ENCODE data around the gene CARD11. TPM values are rescaled to one million over a fixed set of nuclear protein-coding genes. Genes with fewer than 3 reads are reported as not detected.

The CARD11 gene
- total RNA-seq, 1 experiment from 2014 or later: 0.57 TPM

- peaks cover 4 to 13% of the 10 kb centered on the region in 2 experiments; a peak in 3 of 4 replicates for H3K4me1 ChIP-seq (ENCODE audit: control insufficient read depth in 1 of 2, insufficient read depth in 2 of 2, low read length in 2 of 2)
- H3K9me2 ChIP-seq (ENCODE audit: insufficient read depth): no peaks in the 10 kb centered on the region
- no peaks in the 10 kb centered on the region for H4K20me1 ChIP-seq (ENCODE audit: insufficient read depth)
- no peak overlapping the region for H3K27ac ChIP-seq (ENCODE audit: low read depth, low read length)
- peaks cover 22% of the 10 kb centered on the region for H3K27me3 ChIP-seq (ENCODE audit: insufficient read depth, low read length)
- no peaks in the 10 kb centered on the region for H3K36me3 ChIP-seq (ENCODE audit: control insufficient read depth in 1 of 2, insufficient read depth in 2 of 2, low read length in 2 of 2)
- ATAC-seq: no peak
- ChIA-PET POLR2A (no interaction called here), RAD21 (ENCODE audit: low non-redundant PET in 1 of 2, low total read pairs in 2 of 2, uncharacterized antibody in 2 of 2, unreplicated experiment in 2 of 2) (no interaction called here), CTCF (no interaction called here)
- no TSS peak for BruUV-seq (replicated peaks)
- intact Hi-C loops (cut with micrococcal nuclease): no loop called here
- no peak for DNase-seq (ENCODE audit: low read depth, low spot score)
- no peak for TF ChIP-seq REST (IDR thresholded peaks at IDR 0.05; ENCODE audit: low read depth)
- TF ChIP-seq ZFX (IDR thresholded peaks at IDR 0.05): no peak
- TF ChIP-seq SRF (IDR thresholded peaks at IDR 0.05; ENCODE audit: low read depth): no peak
- no peak for TF ChIP-seq SP1 (IDR thresholded peaks at IDR 0.05; ENCODE audit: low read depth)
- no peak for TF ChIP-seq FOSL1 (IDR thresholded peaks at IDR 0.05; ENCODE audit: low read depth)
- TF ChIP-seq SIN3A (IDR thresholded peaks at IDR 0.05; ENCODE audit: low read depth): no peak
- no peak for TF ChIP-seq CBX3 (IDR thresholded peaks at IDR 0.05; ENCODE audit: low read depth)
- no peak for TF ChIP-seq CTCF (IDR thresholded peaks at IDR 0.05 in 2 of 3, conservative IDR thresholded peaks at IDR 0.05 in 1 of 3; ENCODE audit: borderline replicate concordance in 1 of 3, insufficient read depth in 1 of 3, low read depth in 2 of 3, low read length in 2 of 3)
- no peak for TF ChIP-seq EGR1 (IDR thresholded peaks at IDR 0.05; ENCODE audit: low read depth)
- no peak for TF ChIP-seq YY1 (IDR thresholded peaks at IDR 0.05; ENCODE audit: extremely low read depth, insufficient replicate concordance, low read depth, low read length)
- TF ChIP-seq MAX (IDR thresholded peaks at IDR 0.05): no peak
- no peak for TF ChIP-seq ZBTB33 (IDR thresholded peaks at IDR 0.05; ENCODE audit: extremely low read depth, insufficient replicate concordance, low read length)
- no peak for TF ChIP-seq ATF3 (IDR thresholded peaks at IDR 0.05)
- TF ChIP-seq EZH2 (IDR thresholded peaks at IDR 0.05): no peak
- no peak for TF ChIP-seq POLR2A (IDR thresholded peaks at IDR 0.05; ENCODE audit: borderline replicate concordance, extremely low read depth, insufficient read depth, insufficient read length)
- no peak for TF ChIP-seq RAD21 (IDR thresholded peaks at IDR 0.05; ENCODE audit: low read depth)
- H3K79me2 ChIP-seq (ENCODE audit: insufficient read depth, low read length): no peaks in the 10 kb centered on the region
- H3K9me3 ChIP-seq (ENCODE audit: control insufficient read depth in 1 of 2, insufficient read depth in 1 of 2, low read depth in 1 of 2, low read length in 2 of 2): no peaks in the 10 kb centered on the region
- H3K4me3 ChIP-seq (replicated peaks in 1 of 2; ENCODE audit: low read depth in 1 of 2, low read length in 2 of 2): no peak overlapping the region
- no peak overlapping the region for H3K9ac ChIP-seq (ENCODE audit: low read length)
- H3K4me2 ChIP-seq (ENCODE audit: low read length): no peak overlapping the region
- no peak overlapping the region for H2AFZ ChIP-seq (ENCODE audit: low read depth, low read length, poor library complexity, severe bottlenecking)
Measured at GRCh38 chr7:2936301-2936700, 107.4 kb downstream of the CARD11 start.
